GM12865 (cell line): ENCODE measurements around the gene EMILIN3.
A peak's percentile ranks its signal among the peaks of the same experiment; 100 is the strongest.

Source experiments
- DNase-seq: peaks from one replicate; pipeline ENCODE4 v3.0.0; 2010; ENCODE audit warnings: low read depth
- H3K4me3 ChIP-seq: 2 replicates; pipeline ENCODE4 v1.5.1; 2011; ENCODE audit warnings: mild to moderate bottlenecking, low read depth, low read length, control low read depth
- CTCF ChIP-seq: IDR thresholded peaks from 2 replicates; pipeline ENCODE4 v1.5.1; 2011; ENCODE audit warnings: low read length, control low read depth, low read depth, inconsistent platforms; ENCODE audit not compliant: insufficient read depth; ENCODE audit errors: missing control alignments

EMILIN3 gene

GRCh38 chr20:41331731-41332130 is 34.9 kb downstream of the EMILIN3 start:
- no peak for TF ChIP-seq CTCF
- H3K4me3 ChIP-seq: no peak overlapping the region
- DNase-seq: no peak

- TF ChIP-seq CTCF: no peak
- no peak overlapping the region for H3K4me3 ChIP-seq
- DNase-seq: no peak
Observed at GRCh38 chr20:41330941-41331340, 35.7 kb downstream of the EMILIN3 start.

- H3K4me3 ChIP-seq: no peak overlapping the region
- no peak for DNase-seq
- no peak for TF ChIP-seq CTCF
Observed at GRCh38 chr20:41330343-41330720, 36.3 kb downstream of the EMILIN3 start.

GRCh38 chr20:41329435-41330342 is 36.9 kb downstream of the EMILIN3 start:
- H3K4me3 ChIP-seq: no peak overlapping the region
- no peak for TF ChIP-seq CTCF
- peak; percentile 60 for DNase-seq

GRCh38 chr20:41327178-41327577 is 39.4 kb downstream of the EMILIN3 start:
- no peak for DNase-seq
- H3K4me3 ChIP-seq: no peak overlapping the region
- TF ChIP-seq CTCF: no peak

GRCh38 chr20:41320976-41321375 is 45.6 kb downstream of the EMILIN3 start:
- TF ChIP-seq CTCF: no peak

GRCh38 chr20:41320441-41320840 is 46.2 kb downstream of the EMILIN3 start:
- no peak for DNase-seq
- no peak for TF ChIP-seq CTCF
- no peak overlapping the region for H3K4me3 ChIP-seq

More at GRCh38 chr20:41320976-41321375, 45.6 kb downstream of the EMILIN3 start:
- DNase-seq: no peak
- H3K4me3 ChIP-seq: no peak overlapping the region
